ENCODE results near the gene MESP1.
"Not testable (repeated sequence)": the region's sequence is repeated elsewhere in the genome, so short reads cannot be mapped to it uniquely, and the experiment has no call there.

The MESP1 gene

GRCh38 chr15:89750560-89751542 is at the start of gene MESP1:
Gene MESP1, minus strand, starts transcription at chr15:89751249. Its CDS starts 18 bp downstream, at chr15:89751231.
- peak; percentile 94 for DNase-seq

- DNase-seq = no peak
Measured at GRCh38 chr15:89799918-89800498, 49.0 kb upstream of the MESP1 start.

- DNase-seq = no peak
Measured at GRCh38 chr15:89799011-89799911, 48.2 kb upstream of the MESP1 start.

- DNase-seq = no peak
Measured at GRCh38 chr15:89797678-89798201, 46.7 kb upstream of the MESP1 start.

- no peak for DNase-seq
Measured at GRCh38 chr15:89795996-89796395, 44.9 kb upstream of the MESP1 start.

GRCh38 chr15:89794627-89795241 is 43.7 kb upstream of the MESP1 start:
- no peak for DNase-seq

- DNase-seq = no peak
Measured at GRCh38 chr15:89792106-89792805, 41.2 kb upstream of the MESP1 start.

- DNase-seq = no peak
Measured at GRCh38 chr15:89790661-89791060, 39.6 kb upstream of the MESP1 start.

- DNase-seq = no peak
Measured at GRCh38 chr15:89790206-89790605, 39.2 kb upstream of the MESP1 start.

- DNase-seq = not testable (repeated sequence)
Measured at GRCh38 chr15:89788585-89788984, 37.5 kb upstream of the MESP1 start.

- DNase-seq = no peak
Measured at GRCh38 chr15:89787944-89788343, 36.9 kb upstream of the MESP1 start.

GRCh38 chr15:89785774-89786140 is 34.7 kb upstream of the MESP1 start:
- no peak for DNase-seq

GRCh38 chr15:89785064-89785773 is 34.2 kb upstream of the MESP1 start:
- DNase-seq = no peak

- no peak for DNase-seq
Measured at GRCh38 chr15:89784686-89784960, 33.6 kb upstream of the MESP1 start.

- DNase-seq = no peak
Measured at GRCh38 chr15:89783861-89784685, 33.0 kb upstream of the MESP1 start.

- no peak for DNase-seq
Measured at GRCh38 chr15:89783111-89783860, 32.2 kb upstream of the MESP1 start.

GRCh38 chr15:89782619-89782950 is 31.5 kb upstream of the MESP1 start:
- DNase-seq = not testable (repeated sequence)

GRCh38 chr15:89781891-89782618 is 31.0 kb upstream of the MESP1 start:
- DNase-seq = no peak

GRCh38 chr15:89781055-89781454 is 30.0 kb upstream of the MESP1 start:
- no peak for DNase-seq
